ENCODE data around the gene KCNAB2. TPM values are rescaled to one million over a fixed set of nuclear protein-coding genes. Genes with fewer than 3 reads are reported as not detected.

Gene KCNAB2
- total RNA-seq, 6 experiments from 2014 or later: 8.0 to 12.6 (median 10.7) TPM

DNA sequence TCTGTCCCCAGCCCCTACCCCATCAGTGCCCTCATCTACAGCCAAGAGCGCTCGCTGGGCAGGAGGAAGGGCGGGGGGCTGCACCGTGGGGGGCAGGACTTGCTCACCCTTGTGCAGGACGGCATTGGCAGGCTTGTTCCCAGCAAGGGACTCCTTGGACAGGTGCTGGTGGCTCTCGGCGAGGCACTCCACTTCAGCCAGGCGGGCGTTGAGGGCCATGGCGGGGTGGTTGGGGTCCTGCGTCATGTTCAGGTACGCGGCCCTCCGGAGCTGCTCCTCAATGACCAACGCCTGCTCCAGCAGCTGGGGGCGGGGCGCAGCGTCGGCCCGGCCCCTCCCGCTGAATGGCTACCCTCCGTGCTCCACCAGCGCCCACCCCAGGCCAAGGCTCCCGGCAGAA, 64.0 kb downstream of the KCNAB2 start:
- no peak for DNase-seq
- TF ChIP-seq, protein P1, sequence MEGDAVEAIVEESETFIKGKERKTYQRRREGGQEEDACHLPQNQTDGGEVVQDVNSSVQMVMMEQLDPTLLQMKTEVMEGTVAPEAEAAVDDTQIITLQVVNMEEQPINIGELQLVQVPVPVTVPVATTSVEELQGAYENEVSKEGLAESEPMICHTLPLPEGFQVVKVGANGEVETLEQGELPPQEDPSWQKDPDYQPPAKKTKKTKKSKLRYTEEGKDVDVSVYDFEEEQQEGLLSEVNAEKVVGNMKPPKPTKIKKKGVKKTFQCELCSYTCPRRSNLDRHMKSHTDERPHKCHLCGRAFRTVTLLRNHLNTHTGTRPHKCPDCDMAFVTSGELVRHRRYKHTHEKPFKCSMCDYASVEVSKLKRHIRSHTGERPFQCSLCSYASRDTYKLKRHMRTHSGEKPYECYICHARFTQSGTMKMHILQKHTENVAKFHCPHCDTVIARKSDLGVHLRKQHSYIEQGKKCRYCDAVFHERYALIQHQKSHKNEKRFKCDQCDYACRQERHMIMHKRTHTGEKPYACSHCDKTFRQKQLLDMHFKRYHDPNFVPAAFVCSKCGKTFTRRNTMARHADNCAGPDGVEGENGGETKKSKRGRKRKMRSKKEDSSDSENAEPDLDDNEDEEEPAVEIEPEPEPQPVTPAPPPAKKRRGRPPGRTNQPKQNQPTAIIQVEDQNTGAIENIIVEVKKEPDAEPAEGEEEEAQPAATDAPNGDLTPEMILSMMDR (IDR thresholded peaks at IDR 0.05): no peak
- Mint-ChIP-seq H3K4me1 (ENCODE audit: low read depth) (no peaks in the 10 kb centered on the region), H3K9me3 (no peaks in the 10 kb centered on the region), H3K27me3 (ENCODE audit: insufficient read depth) (peaks cover 28% of the 10 kb centered on the region), H3K27ac (no peak overlapping the region), H3K36me3 (ENCODE audit: low read depth) (no peaks in the 10 kb centered on the region), H3K4me3 (no peak overlapping the region)

DNA sequence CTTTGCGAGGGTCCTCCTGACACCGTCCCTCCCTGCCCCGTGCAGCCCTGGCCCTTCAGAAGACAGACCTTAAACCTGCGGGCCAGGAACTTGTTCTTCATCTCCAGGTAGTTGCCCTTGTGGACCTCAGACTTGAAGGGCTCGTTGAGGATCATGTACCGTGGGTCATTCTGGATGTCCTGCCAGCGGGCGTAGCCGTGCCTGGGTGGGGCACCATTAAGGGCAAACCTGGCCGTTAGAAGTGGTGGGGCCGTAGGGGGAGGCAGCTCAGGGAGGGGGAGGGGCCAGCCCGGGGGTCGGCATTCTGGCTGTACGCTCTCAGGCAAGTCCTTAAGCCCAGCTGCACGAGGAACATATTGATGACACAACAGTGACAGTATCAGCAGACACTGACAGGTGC, 64.6 kb downstream of the KCNAB2 start:
- Mint-ChIP-seq H3K4me3 (no peak overlapping the region), H3K9me3 (no peaks in the 10 kb centered on the region)

DNA sequence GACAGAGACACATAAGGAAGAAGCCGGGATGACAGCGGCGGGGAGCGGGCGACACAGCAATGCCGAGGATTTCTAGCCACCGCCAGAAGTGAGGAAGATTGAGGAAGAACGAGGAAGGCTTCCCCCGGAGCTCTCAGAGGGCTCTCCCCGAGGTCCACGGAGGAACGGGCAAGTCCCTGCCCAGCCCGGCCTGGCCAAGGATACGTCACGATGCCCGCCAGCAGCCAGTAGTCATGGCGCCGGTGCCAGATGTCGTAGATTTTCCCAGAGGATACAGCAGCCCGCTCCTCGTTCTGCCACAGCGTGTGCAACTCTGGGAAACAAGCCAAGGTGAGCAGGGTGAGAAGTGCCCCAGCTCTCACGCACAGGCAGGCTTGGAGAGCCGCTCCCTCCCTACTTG, 65.9 kb downstream of the KCNAB2 start:
- no peak for DNase-seq
- Mint-ChIP-seq H3K36me3 (ENCODE audit: low read depth) (0 out of 2 replicates have a peak, but pooled peaks cover 1% of the 10 kb centered on the region), H3K9me3 (peaks cover 3% of the 10 kb centered on the region), H3K27me3 (ENCODE audit: insufficient read depth) (peaks cover 26% of the 10 kb centered on the region), H3K27ac (no peak overlapping the region), H3K4me3 (no peak overlapping the region), H3K4me1 (ENCODE audit: low read depth) (peaks cover 13% of the 10 kb centered on the region)
- TF ChIP-seq, protein P1 (IDR thresholded peaks at IDR 0.05): no peak

More for the DNA sequence above, 64.6 kb downstream of the KCNAB2 start:
- peaks cover 26% of the 10 kb centered on the region for H3K27me3 Mint-ChIP-seq (ENCODE audit: insufficient read depth)
- no peak overlapping the region for H3K27ac Mint-ChIP-seq
- TF ChIP-seq, protein P1 (IDR thresholded peaks at IDR 0.05): no peak
- H3K4me1 Mint-ChIP-seq (ENCODE audit: low read depth): peaks cover under 1% of the 10 kb centered on the region; the same call in 1 of the 2 replicates
- H3K36me3 Mint-ChIP-seq (ENCODE audit: low read depth): no peaks in the 10 kb centered on the region
- DNase-seq: no peak

DNA sequence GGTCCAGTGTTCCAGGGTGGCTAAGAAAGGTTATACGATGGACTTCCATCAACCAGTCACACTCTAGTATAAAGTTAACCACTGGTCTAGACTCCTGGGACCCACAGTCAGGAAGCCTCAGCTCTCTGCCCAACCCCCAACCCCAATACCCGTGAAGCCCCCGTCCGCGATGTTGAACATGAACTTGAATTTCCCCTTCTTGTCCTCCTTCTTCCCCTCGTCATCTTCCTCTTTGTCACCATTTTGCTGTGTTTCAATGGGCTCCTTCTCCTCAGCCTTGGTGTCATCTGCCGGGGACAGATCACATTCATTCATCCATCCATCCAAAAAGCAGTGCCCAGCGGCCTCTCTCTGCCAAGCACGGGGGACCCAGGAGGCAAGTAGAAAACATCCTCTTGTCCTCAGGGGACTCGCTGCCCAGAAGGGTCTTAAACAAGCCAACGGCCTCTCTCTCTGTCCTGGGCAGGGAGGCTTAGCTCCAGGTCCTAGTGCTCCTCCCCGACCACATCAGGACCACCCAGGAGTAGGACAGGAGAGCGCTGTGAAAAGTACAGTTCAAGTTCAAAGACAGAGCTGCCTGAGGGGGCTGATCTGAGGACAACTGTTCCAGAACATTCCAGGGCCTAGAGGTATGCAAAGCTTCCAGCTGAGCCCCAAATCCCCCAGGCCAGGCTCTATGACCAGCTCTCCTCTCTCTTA, 66.5 kb downstream of the KCNAB2 start:
- DNase-seq: no peak
- H3K4me1 Mint-ChIP-seq (ENCODE audit: low read depth): peaks cover 18% of the 10 kb centered on the region
- peaks cover 26% of the 10 kb centered on the region for H3K27me3 Mint-ChIP-seq (ENCODE audit: insufficient read depth)
- TF ChIP-seq, protein P1 (IDR thresholded peaks at IDR 0.05): no peak
- H3K4me3 Mint-ChIP-seq: no peak overlapping the region
- H3K36me3 Mint-ChIP-seq (ENCODE audit: low read depth): 0 out of 2 replicates have a peak, but pooled peaks cover 6% of the 10 kb centered on the region
- peaks cover 9% of the 10 kb centered on the region for H3K9me3 Mint-ChIP-seq
- H3K27ac Mint-ChIP-seq: no peak overlapping the region

DNA sequence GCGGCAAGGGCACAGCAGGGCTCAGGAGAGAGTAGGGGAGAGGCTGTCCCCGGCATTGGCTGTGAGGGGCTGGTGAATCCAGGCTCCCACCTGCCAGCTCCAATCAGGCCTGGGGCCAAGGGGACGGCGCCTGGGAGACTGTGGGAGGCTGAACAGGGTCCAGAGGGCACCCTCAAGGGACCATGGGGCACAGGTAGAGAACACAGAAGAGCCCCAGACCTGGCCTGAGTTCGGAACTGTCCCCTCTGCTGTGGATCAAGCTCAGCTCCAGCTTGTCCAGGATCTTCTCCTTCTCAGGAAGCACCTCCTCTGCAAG, 67.0 kb downstream of the KCNAB2 start:
- H3K27ac Mint-ChIP-seq: no peak overlapping the region
- H3K4me1 Mint-ChIP-seq (ENCODE audit: low read depth): peaks cover 19% of the 10 kb centered on the region
- TF ChIP-seq, protein P1 (IDR thresholded peaks at IDR 0.05): no peak
- no peak overlapping the region for H3K4me3 Mint-ChIP-seq
- 0 out of 2 replicates have a peak, but pooled peaks cover 6% of the 10 kb centered on the region for H3K36me3 Mint-ChIP-seq (ENCODE audit: low read depth)
- peaks cover 9% of the 10 kb centered on the region for H3K9me3 Mint-ChIP-seq
- peaks cover 26% of the 10 kb centered on the region for H3K27me3 Mint-ChIP-seq (ENCODE audit: insufficient read depth)
- no peak for DNase-seq
